Stimulated activated CD4-positive, alpha-beta T cell treated with anti-CD3 and anti-CD28 coated beads, Interleukin-4, amount 100 ng/mL, for 4 hours (primary cell): ENCODE data around the gene SCAI.
"Not testable (repeated sequence)": the region's sequence is repeated elsewhere in the genome, so short reads cannot be mapped to it uniquely, and the experiment has no call there.

ENCODE experiments used
- DNase-seq, 2 experiments: peaks; one replicate each; pipeline ENCODE4 v3.0.0-alpha.2; 2020

The SCAI gene

GRCh38 chr9:125012013-125012412 is 131.3 kb downstream of the SCAI start:
- not testable (repeated sequence) for DNase-seq

GRCh38 chr9:125008599-125008998 is 134.7 kb downstream of the SCAI start:
- DNase-seq: no peak

- no peak for DNase-seq
Measured at GRCh38 chr9:125003332-125003731, 140.0 kb downstream of the SCAI start.

GRCh38 chr9:124983698-124984097 is 159.6 kb downstream of the SCAI start:
- DNase-seq: no peak

- no peak for DNase-seq
Measured at GRCh38 chr9:124980431-124980830, 162.9 kb downstream of the SCAI start.

- DNase-seq: no peak
Measured at GRCh38 chr9:124975131-124975530, 168.2 kb downstream of the SCAI start.

GRCh38 chr9:124973807-124974206 is 169.5 kb downstream of the SCAI start:
- DNase-seq: no peak

DNA sequence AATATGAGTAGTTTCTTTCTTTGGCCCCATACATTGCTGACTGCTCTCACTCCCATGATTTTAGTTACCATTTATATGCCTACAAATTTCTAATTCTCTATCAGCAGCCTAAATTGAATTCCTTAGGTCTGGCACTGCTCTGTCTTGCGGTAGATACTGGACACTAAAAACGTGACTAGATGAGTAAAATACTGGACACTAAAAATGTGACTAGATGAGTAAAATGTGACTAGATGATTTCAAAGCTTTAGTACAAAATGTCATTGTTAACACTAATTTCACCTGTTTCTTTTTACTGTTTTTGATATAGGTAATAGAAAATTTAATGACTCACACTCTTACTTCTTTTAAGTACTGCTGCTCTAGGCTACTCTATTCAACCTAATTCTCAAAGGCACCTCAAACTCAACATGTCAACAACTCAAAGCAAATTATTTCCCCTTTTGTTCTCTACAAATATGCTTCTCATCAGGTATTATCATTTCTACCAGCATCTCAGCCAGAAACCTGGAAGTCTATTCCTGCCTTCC is 171.0 kb downstream of the SCAI start:
- DNase-seq: no peak

GRCh38 chr9:124969401-124969800 is 173.9 kb downstream of the SCAI start:
- DNase-seq: no peak

DNA sequence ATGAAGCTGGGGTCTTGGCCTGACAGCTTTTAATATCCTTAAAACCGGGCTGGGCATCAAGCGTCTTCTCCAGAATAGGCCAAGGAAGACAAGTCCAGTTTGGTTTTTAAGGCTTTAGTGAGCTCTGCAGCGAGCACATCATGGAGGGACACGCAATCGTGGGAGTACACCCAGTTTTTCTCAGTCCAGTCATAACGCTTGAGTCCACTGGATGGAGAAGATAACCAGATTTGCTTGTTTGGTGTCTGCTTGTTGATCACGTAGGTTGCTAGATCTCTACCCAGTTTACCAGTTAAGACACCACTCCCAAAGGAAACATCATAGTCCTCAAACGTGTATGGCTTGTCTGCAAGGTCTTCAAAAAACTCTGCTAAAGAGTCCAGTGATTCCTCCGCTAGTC is 175.1 kb downstream of the SCAI start:
- no peak for DNase-seq

- DNase-seq: peak in 1 of 2 experiments; percentile 2
Measured at GRCh38 chr9:124965775-124966568, 177.4 kb downstream of the SCAI start.

GRCh38 chr9:124964604-124965003 is 178.7 kb downstream of the SCAI start:
- no peak for DNase-seq

GRCh38 chr9:124964056-124964455 is 179.3 kb downstream of the SCAI start:
- DNase-seq: no peak

- no peak for DNase-seq
Measured at GRCh38 chr9:124960409-124960752, 182.9 kb downstream of the SCAI start.

GRCh38 chr9:124959671-124960408 is 183.5 kb downstream of the SCAI start:
- not testable (repeated sequence) for DNase-seq

GRCh38 chr9:124954255-124954654 is 189.1 kb downstream of the SCAI start:
- no peak for DNase-seq

GRCh38 chr9:124950050-124950718 is 193.1 kb downstream of the SCAI start:
- no peak for DNase-seq

GRCh38 chr9:124949387-124949786 is 193.9 kb downstream of the SCAI start:
- DNase-seq: no peak

- no peak for DNase-seq
Measured at GRCh38 chr9:124947727-124948391, 195.5 kb downstream of the SCAI start.

DNA sequence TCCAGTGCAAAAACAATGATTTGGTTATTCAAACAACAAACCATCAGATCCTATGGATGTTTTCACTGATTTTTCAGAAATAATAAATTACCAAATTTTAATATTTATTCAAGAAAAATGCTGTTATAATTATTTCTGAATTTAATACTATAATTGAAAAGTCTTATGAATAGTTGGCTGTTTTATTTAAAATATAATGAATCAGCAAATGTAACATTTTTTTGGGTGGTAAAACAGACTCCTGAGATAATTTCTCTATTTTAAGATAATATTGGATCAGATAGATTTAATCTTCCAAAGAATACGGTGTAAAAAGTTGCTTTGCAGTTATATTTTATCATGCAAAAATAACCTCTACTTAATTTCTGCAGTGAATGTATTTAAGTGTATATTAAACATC is 197.2 kb downstream of the SCAI start:
- DNase-seq: no peak

GRCh38 chr9:124941679-124942561 is 201.4 kb downstream of the SCAI start:
- DNase-seq: peak; percentile 49 to 52
